HEK293 (cell line): ENCODE data around the gene PBXIP1.

Experiments used
- GLIS2 ChIP-seq: fragments of 450-650 bp; formaldehyde crosslinking; IDR thresholded peaks from 2 replicates; pipeline ENCODE4 v1.5.1; 2016; ENCODE audit warnings: missing biosample characterization, missing genetic modification characterization
- OSR2 ChIP-seq: fragments of 450-650 bp; formaldehyde crosslinking; IDR thresholded peaks from 2 replicates; pipeline ENCODE4 v1.5.1; 2016; ENCODE audit warnings: missing biosample characterization, missing genetic modification characterization
- PRDM1 ChIP-seq: fragments of 450-650 bp; formaldehyde crosslinking; IDR thresholded peaks from 2 replicates; pipeline ENCODE4; 2016; ENCODE audit warnings: missing biosample characterization, missing genetic modification characterization
- PRDM6 ChIP-seq: fragments of 450-650 bp; formaldehyde crosslinking; IDR thresholded peaks from 2 replicates; pipeline ENCODE4 v1.5.1; 2017; ENCODE audit warnings: missing biosample characterization, missing genetic modification characterization
- SCRT1 ChIP-seq: fragments of 450-650 bp; formaldehyde crosslinking; IDR thresholded peaks from 2 replicates; pipeline ENCODE4 v1.5.1; 2016; ENCODE audit warnings: missing biosample characterization, missing genetic modification characterization, borderline replicate concordance
- SETDB1 ChIP-seq: IDR thresholded peaks from one replicate; pipeline ENCODE4 v1.6.1; 2017; ENCODE audit warnings: mild to moderate bottlenecking, low read length, moderate library complexity, mixed read lengths; ENCODE audit not compliant: insufficient read length
- TCF7L2 ChIP-seq: IDR thresholded peaks from 2 replicates; pipeline ENCODE4 v1.6.1; 2011; ENCODE audit warnings: low read depth, mild to moderate bottlenecking, inconsistent platforms, low read length, moderate library complexity, borderline replicate concordance
- ZBTB21 ChIP-seq: fragments of 450-650 bp; formaldehyde crosslinking; IDR thresholded peaks from 2 replicates; pipeline ENCODE4 v1.5.1; 2017; ENCODE audit warnings: missing biosample characterization, missing genetic modification characterization
- ZFP3 ChIP-seq: fragments of 450-650 bp; formaldehyde crosslinking; IDR thresholded peaks from 2 replicates; pipeline ENCODE4 v1.5.1; 2016; ENCODE audit warnings: low read depth, missing biosample characterization, missing genetic modification characterization
- ZFP37 ChIP-seq: fragments of 450-650 bp; formaldehyde crosslinking; IDR thresholded peaks from 2 replicates; pipeline ENCODE4 v1.5.1; 2016; ENCODE audit warnings: missing biosample characterization, missing genetic modification characterization
- ZNF132 ChIP-seq: fragments of 450-650 bp; formaldehyde crosslinking; IDR thresholded peaks from 2 replicates; pipeline ENCODE4 v1.5.1; 2017; ENCODE audit warnings: missing biosample characterization, missing genetic modification characterization, borderline replicate concordance
- ZNF140 ChIP-seq: fragments of 450-650 bp; formaldehyde crosslinking; IDR thresholded peaks from 2 replicates; pipeline ENCODE4 v1.5.1; 2016; ENCODE audit warnings: missing biosample characterization, missing genetic modification characterization
- ZNF19 ChIP-seq: fragments of 450-650 bp; formaldehyde crosslinking; IDR thresholded peaks from 2 replicates; pipeline ENCODE4; 2016; ENCODE audit warnings: missing biosample characterization, missing genetic modification characterization, low read depth
- ZNF214 ChIP-seq: fragments of 450-650 bp; formaldehyde crosslinking; IDR thresholded peaks from 2 replicates; pipeline ENCODE4 v1.5.1; 2017; ENCODE audit warnings: missing biosample characterization, mild to moderate bottlenecking, missing genetic modification characterization, borderline replicate concordance
- ZNF26 ChIP-seq: fragments of 450-650 bp; formaldehyde crosslinking; IDR thresholded peaks from 2 replicates; pipeline ENCODE4 v1.5.1; 2016; ENCODE audit warnings: missing biosample characterization, missing genetic modification characterization
- ZNF280D ChIP-seq: fragments of 450-650 bp; formaldehyde crosslinking; IDR thresholded peaks from 2 replicates; pipeline ENCODE4 v1.5.1; 2016; ENCODE audit warnings: missing biosample characterization, missing genetic modification characterization
- ZNF292 ChIP-seq: fragments of 450-650 bp; formaldehyde crosslinking; IDR thresholded peaks from 2 replicates; pipeline ENCODE4 v1.5.1; 2016; ENCODE audit warnings: low read depth, missing biosample characterization, missing genetic modification characterization, borderline replicate concordance
- ZNF302 ChIP-seq: fragments of 450-650 bp; formaldehyde crosslinking; IDR thresholded peaks from 2 replicates; pipeline ENCODE4 v1.5.1; 2016; ENCODE audit warnings: missing biosample characterization, missing genetic modification characterization, low read depth
- ZNF335 ChIP-seq: fragments of 450-650 bp; formaldehyde crosslinking; conservative IDR thresholded peaks from 2 replicates; pipeline ENCODE4 v1.5.1; 2016; ENCODE audit warnings: missing biosample characterization, missing genetic modification characterization
- ZNF362 ChIP-seq: fragments of 450-650 bp; formaldehyde crosslinking; IDR thresholded peaks from 2 replicates; pipeline ENCODE4 v1.5.1; 2016; ENCODE audit warnings: missing biosample characterization, missing genetic modification characterization
- ZNF416 ChIP-seq: fragments of 450-650 bp; formaldehyde crosslinking; IDR thresholded peaks from 2 replicates; pipeline ENCODE4 v1.5.1; 2016; ENCODE audit warnings: missing biosample characterization, missing genetic modification characterization
- ZNF423 ChIP-seq: fragments of 450-650 bp; formaldehyde crosslinking; IDR thresholded peaks from 2 replicates; pipeline ENCODE4 v1.5.1; 2016; ENCODE audit warnings: missing biosample characterization, missing genetic modification characterization
- ZNF510 ChIP-seq: fragments of 450-650 bp; formaldehyde crosslinking; IDR thresholded peaks from 2 replicates; pipeline ENCODE4 v1.5.1; 2018; ENCODE audit warnings: mild to moderate bottlenecking, missing genetic modification characterization, missing biosample characterization; ENCODE audit not compliant: insufficient replicate concordance
- ZNF529 ChIP-seq: fragments of 450-650 bp; formaldehyde crosslinking; IDR thresholded peaks from 2 replicates; pipeline ENCODE4 v1.5.1; 2017; ENCODE audit warnings: missing genetic modification characterization, missing biosample characterization; ENCODE audit not compliant: insufficient replicate concordance
- ZNF558 ChIP-seq: fragments of 450-650 bp; formaldehyde crosslinking; IDR thresholded peaks from 2 replicates; pipeline ENCODE4 v1.5.1; 2016; ENCODE audit warnings: missing biosample characterization, missing genetic modification characterization
- ZNF629 ChIP-seq: fragments of 450-650 bp; formaldehyde crosslinking; IDR thresholded peaks from 2 replicates; pipeline ENCODE4 v1.5.1; 2017; ENCODE audit warnings: missing biosample characterization, missing genetic modification characterization
- ZNF664 ChIP-seq: fragments of 450-650 bp; formaldehyde crosslinking; IDR thresholded peaks from 2 replicates; pipeline ENCODE4 v1.5.1; 2016; ENCODE audit warnings: missing biosample characterization, missing genetic modification characterization
- ZNF707 ChIP-seq: fragments of 450-650 bp; formaldehyde crosslinking; IDR thresholded peaks from 2 replicates; pipeline ENCODE4 v1.5.1; 2016; ENCODE audit warnings: missing biosample characterization, missing genetic modification characterization
- ZNF768 ChIP-seq: fragments of 450-650 bp; formaldehyde crosslinking; IDR thresholded peaks from 2 replicates; pipeline ENCODE4 v1.5.1; 2018; ENCODE audit warnings: missing biosample characterization, mild to moderate bottlenecking, missing genetic modification characterization
- ZNF837 ChIP-seq: fragments of 450-650 bp; formaldehyde crosslinking; IDR thresholded peaks from 2 replicates; pipeline ENCODE4 v1.5.1; 2016; ENCODE audit warnings: missing biosample characterization, missing genetic modification characterization
- ZSCAN18 ChIP-seq: fragments of 450-650 bp; formaldehyde crosslinking; IDR thresholded peaks from 2 replicates; pipeline ENCODE4 v1.5.1; 2016; ENCODE audit warnings: missing biosample characterization, missing genetic modification characterization
- ZXDB ChIP-seq: fragments of 450-650 bp; formaldehyde crosslinking; IDR thresholded peaks from 2 replicates; pipeline ENCODE4 v1.5.1; 2016; ENCODE audit warnings: missing biosample characterization, missing genetic modification characterization

Gene PBXIP1

GRCh38 chr1:154982897-154983648 lies 27.2 kb upstream of the PBXIP1 start, which contains the start of gene FLAD1 (continued):
- TF ChIP-seq ZNF19 (no peak), ZFP3 (no peak), OSR2 (tag by site-specific recombination) (0 out of 2 replicates have a peak, but pooled peaks have one; percentile 68), ZNF302 (tag by site-specific recombination) (no peak), ZNF416 (tag by site-specific recombination) (no peak), ZNF510 (no peak), ZNF362 (tag by site-specific recombination) (no peak), ZNF837 (tag by site-specific recombination) (no peak), ZFP37 (tag by site-specific recombination) (no peak), PRDM1 (tag by site-specific recombination) (peak; percentile 96), ZSCAN18 (tag by site-specific recombination) (no peak), ZBTB21 (tag by site-specific recombination) (no peak), ZNF768 (tag by site-specific recombination) (no peak), SCRT1 (tag by site-specific recombination) (no peak), ZNF335 (peak; percentile 86), SETDB1 (peak; percentile 40), ZNF423 (no peak), ZNF664 (tag by site-specific recombination) (no peak), ZNF558 (tag by site-specific recombination) (no peak), ZNF132 (tag by site-specific recombination) (no peak), TCF7L2 (no peak), ZNF26 (no peak), ZNF707 (no peak), ZNF214 (tag by site-specific recombination) (no peak), ZNF280D (no peak), PRDM6 (tag by site-specific recombination) (no peak), ZNF140 (no peak), GLIS2 (tag by site-specific recombination) (no peak), ZXDB (tag by site-specific recombination) (peak; percentile 93), ZNF629 (peak; percentile 63), ZNF292 (tag by site-specific recombination) (no peak), ZNF529 (no peak)
